Posterior cingulate gyrus (tissue), 11 donors: ENCODE data around the gene H2BK1.
A peak's percentile ranks its signal among the peaks of the same experiment; 100 is the strongest.

Experiments used
- DNase-seq, 10 donors: peaks; one replicate each; pipeline versions ENCODE4 v3.0.0 to v3.0.0-alpha.2; 2020 to 2021; ENCODE audit warnings: mixed read lengths in 3 of 10
- intact Hi-C: fragments of 100-400 bp; cut with DNase I; formaldehyde crosslinking; loops from one replicate; pipeline ENCODE4 v1.15.1; 2023

Gene H2BK1

DNA sequence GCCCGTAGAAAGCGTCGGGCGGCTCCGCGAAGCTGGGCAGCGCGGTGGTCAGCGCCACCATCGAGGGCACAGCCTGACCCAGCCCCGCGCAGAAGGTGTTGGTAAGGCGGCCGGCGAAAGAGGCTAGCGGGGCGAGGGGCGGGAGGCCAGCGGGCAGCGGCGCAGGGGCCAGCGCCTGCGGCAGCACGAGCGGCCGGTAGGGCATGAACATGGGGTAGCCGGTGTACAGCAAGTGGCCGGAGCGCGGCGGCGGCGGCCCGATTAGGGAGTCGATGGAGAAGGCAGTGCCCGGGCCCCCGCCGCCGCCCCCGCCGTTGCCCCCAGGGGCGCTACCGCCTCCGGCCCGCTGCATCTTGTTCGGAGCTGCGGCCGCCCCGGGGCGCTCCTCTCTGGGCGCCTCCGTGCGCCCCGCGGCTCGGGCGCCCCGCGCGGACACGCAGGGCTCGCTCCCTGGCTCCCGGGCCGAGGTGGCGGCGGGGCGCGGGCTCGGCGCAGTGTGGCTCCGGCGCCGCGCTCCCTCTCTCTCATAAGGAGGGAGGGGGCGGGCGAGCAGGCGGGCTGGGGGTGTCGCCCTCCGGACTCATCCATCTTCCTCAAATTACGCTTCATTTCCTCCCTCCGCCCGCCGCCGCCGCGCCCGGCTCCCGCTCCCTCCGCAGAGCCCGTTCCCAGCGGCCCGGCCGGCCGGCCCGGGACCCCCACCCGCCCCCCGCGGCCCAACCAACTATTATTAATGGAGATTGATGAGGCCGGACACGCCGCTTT, 42.9 kb downstream of the H2BK1 start, which contains the start of gene GBX1:
Gene GBX1 (minus strand): TSS at position 498 of the 765 bp plus-strand sequence. CDS start 146 bp downstream, at position 352.
- intact Hi-C loops, result no loop called here
- peak in 1 of 10 donors; percentile 70 for DNase-seq

DNA sequence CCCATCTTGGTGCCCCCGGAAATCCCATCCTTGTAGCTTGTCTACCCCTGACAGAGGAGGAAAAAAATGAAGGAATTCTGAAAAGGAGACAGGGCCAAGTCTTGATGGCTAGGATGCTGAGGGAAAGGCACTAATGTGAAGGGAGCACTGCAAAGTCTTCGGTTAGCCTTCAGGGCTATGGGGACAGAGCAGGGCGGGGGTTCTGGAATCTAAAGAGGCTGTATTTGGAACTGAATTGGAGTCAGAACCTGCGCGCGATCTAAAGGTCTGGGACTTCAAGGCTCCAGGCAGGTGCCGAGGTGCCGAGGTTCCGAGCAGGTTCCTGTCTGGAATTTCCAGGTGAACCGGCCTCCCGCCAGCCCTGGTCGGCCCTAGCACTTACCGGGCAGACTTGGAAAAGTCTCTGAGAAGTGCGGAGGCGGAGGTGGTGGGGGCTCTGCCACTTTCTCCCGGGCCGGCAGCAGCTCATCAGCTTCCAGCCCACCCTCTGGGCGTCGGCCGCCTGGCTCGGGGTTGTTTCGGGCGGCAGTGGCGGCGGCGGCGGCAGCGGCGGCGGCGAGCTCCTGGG, 43.6 kb downstream of the H2BK1 start:
- DNase-seq, result peak in 1 of 10 donors; percentile 56
- intact Hi-C loops, result no loop called here

DNA sequence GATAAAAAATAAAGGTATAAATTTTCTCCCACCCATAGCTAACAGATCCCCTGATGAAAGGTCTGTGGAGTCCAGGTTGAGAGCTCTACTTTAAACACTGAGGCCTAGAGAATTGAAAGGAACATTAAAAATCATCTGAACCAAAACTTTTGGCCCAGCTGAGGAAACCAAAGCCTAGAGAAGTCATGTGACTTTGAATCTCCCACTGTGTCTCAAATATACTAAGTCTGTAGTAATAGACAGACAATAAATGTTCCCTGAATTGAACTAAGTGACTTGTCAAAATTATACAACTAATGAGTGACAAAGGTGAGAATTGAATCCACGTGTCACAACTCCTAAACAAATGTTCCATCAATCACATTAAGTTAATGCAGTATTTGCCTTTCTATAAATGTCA, 48.5 kb downstream of the H2BK1 start:
- intact Hi-C loops, result no loop called here
- no peak for DNase-seq
